Mammary epithelial cell (primary cell): ENCODE results near the gene MAP2K3.
"Not testable (repeated sequence)": the region's sequence is repeated elsewhere in the genome, so short reads cannot be mapped to it uniquely, and the experiment has no call there.

Experiments
- EZH2 ChIP-seq: IDR thresholded peaks from 2 replicates; pipeline ENCODE4 v1.6.1; 2012; ENCODE audit warnings: low read length, inconsistent platforms, borderline replicate concordance
- TF ChIP-seq, protein P1 (sequence below), 2 donors: IDR thresholded peaks in 1 of 2; conservative IDR thresholded peaks in 1 of 2; 2 replicates each; pipeline ENCODE4 v1.5.1; 2011 to 2012; ENCODE audit warnings: inconsistent platforms in 2 of 2, low read length in 2 of 2, mild to moderate bottlenecking in 2 of 2, control low read depth in 1 of 2, low read depth in 1 of 2; ENCODE audit not compliant: insufficient read depth in 1 of 2; ENCODE audit errors: extremely low read depth in 1 of 2

DNA sequence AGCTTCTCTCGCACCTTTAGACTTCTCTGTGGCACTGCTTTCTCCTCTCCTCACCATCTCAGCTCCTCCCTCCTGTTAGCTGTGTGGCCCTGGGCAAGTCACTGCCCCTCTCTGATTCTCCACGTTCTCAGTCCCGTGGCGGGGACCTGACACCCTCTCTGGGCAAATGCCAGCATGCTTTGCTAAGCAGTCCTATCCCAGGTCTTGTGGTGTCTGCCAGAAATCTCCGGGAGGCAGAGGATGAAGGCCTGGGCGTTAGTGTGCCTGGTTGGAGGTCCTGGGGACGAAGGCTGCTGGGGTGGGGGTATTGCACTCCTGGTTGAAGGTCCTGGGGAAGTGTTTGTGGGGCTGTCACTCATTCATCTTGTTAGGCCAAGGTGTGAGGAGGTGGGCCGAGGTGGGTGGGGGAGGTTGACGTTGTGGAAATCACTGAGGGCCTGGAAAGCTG lies 37.3 kb downstream of the MAP2K3 start:
- not testable (repeated sequence) for TF ChIP-seq EZH2
- TF ChIP-seq, protein P1, sequence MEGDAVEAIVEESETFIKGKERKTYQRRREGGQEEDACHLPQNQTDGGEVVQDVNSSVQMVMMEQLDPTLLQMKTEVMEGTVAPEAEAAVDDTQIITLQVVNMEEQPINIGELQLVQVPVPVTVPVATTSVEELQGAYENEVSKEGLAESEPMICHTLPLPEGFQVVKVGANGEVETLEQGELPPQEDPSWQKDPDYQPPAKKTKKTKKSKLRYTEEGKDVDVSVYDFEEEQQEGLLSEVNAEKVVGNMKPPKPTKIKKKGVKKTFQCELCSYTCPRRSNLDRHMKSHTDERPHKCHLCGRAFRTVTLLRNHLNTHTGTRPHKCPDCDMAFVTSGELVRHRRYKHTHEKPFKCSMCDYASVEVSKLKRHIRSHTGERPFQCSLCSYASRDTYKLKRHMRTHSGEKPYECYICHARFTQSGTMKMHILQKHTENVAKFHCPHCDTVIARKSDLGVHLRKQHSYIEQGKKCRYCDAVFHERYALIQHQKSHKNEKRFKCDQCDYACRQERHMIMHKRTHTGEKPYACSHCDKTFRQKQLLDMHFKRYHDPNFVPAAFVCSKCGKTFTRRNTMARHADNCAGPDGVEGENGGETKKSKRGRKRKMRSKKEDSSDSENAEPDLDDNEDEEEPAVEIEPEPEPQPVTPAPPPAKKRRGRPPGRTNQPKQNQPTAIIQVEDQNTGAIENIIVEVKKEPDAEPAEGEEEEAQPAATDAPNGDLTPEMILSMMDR (conservative IDR thresholded peaks at IDR 0.05 in 1 of 2, IDR thresholded peaks at IDR 0.05 in 1 of 2; ENCODE audit: extremely low read depth in 1 of 2, insufficient read depth in 1 of 2, low read depth in 1 of 2, low read length in 2 of 2) = not testable (repeated sequence)
